ENCODE data around the gene NECTIN3.

- no peak for TF ChIP-seq TAF1 (IDR thresholded peaks at IDR 0.05; ENCODE audit: low read depth, low read length)
- TF ChIP-seq POLR2A (IDR thresholded peaks at IDR 0.05; ENCODE audit: low read depth, low read length): no peak
Observed at GRCh38 chr3:111229301-111229700, 157.7 kb downstream of the NECTIN3 start.

Measured in GM12891 (cell line).